ENCODE results near the gene DCUN1D2.

DCUN1D2 gene

GRCh38 chr13:113449693-113450347 is 40.7 kb downstream of the DCUN1D2 start:
- Histone ChIP-seq H3K4me1 (ENCODE audit: control insufficient read depth in 1 of 2, insufficient read depth in 1 of 2, low read depth in 1 of 2, low read length in 1 of 2) (no peaks in the 10 kb centered on the region), H3K36me3 (peaks cover 29% of the 10 kb centered on the region), H3K27ac (no peak overlapping the region), H3K4me3 (ENCODE audit: low read depth in 1 of 2, low read length in 1 of 2) (no peak overlapping the region), H3K27me3 (no peaks in the 10 kb centered on the region), H3K9me3 (no peaks in the 10 kb centered on the region)
- TF ChIP-seq, protein P1, sequence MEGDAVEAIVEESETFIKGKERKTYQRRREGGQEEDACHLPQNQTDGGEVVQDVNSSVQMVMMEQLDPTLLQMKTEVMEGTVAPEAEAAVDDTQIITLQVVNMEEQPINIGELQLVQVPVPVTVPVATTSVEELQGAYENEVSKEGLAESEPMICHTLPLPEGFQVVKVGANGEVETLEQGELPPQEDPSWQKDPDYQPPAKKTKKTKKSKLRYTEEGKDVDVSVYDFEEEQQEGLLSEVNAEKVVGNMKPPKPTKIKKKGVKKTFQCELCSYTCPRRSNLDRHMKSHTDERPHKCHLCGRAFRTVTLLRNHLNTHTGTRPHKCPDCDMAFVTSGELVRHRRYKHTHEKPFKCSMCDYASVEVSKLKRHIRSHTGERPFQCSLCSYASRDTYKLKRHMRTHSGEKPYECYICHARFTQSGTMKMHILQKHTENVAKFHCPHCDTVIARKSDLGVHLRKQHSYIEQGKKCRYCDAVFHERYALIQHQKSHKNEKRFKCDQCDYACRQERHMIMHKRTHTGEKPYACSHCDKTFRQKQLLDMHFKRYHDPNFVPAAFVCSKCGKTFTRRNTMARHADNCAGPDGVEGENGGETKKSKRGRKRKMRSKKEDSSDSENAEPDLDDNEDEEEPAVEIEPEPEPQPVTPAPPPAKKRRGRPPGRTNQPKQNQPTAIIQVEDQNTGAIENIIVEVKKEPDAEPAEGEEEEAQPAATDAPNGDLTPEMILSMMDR (IDR thresholded peaks at IDR 0.05), result no peak

GRCh38 chr13:113448885-113449692 is 41.4 kb downstream of the DCUN1D2 start:
- Histone ChIP-seq H3K36me3 (peaks cover 22% of the 10 kb centered on the region), H3K4me1 (ENCODE audit: control insufficient read depth in 1 of 2, insufficient read depth in 1 of 2, low read depth in 1 of 2, low read length in 1 of 2) (no peaks in the 10 kb centered on the region), H3K4me3 (ENCODE audit: low read depth in 1 of 2, low read length in 1 of 2) (no peak overlapping the region), H3K27me3 (no peaks in the 10 kb centered on the region), H3K9me3 (no peaks in the 10 kb centered on the region), H3K27ac (no peak overlapping the region)
- TF ChIP-seq, protein P1 (IDR thresholded peaks at IDR 0.05), result no peak

DNA sequence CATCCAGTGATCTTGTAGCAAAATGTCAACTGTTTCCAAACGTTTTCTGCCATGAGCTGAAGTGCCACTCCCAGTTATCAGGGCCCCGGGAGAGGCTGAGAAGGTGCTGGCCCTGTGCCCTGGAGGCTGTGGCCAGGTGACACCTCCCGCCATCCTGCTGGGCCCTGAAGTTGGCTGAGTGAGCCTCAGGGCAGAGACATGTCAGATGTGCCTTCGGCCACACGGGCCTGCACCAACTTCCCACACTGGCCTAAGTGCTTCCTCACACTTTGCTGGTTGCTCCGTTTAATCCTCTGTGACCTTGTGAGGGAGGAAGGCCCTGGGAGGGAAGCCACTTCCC is 42.0 kb downstream of the DCUN1D2 start:
- H3K9me3 ChIP-seq, result no peaks in the 10 kb centered on the region
- peaks cover 18% of the 10 kb centered on the region for H3K36me3 ChIP-seq
- H3K4me1 ChIP-seq (ENCODE audit: control insufficient read depth in 1 of 2, insufficient read depth in 1 of 2, low read depth in 1 of 2, low read length in 1 of 2), result no peaks in the 10 kb centered on the region
- no peak overlapping the region for H3K27ac ChIP-seq
- no peaks in the 10 kb centered on the region for H3K27me3 ChIP-seq
- H3K4me3 ChIP-seq (ENCODE audit: low read depth in 1 of 2, low read length in 1 of 2), result no peak overlapping the region
- TF ChIP-seq, protein P1 (IDR thresholded peaks at IDR 0.05), result no peak

DNA sequence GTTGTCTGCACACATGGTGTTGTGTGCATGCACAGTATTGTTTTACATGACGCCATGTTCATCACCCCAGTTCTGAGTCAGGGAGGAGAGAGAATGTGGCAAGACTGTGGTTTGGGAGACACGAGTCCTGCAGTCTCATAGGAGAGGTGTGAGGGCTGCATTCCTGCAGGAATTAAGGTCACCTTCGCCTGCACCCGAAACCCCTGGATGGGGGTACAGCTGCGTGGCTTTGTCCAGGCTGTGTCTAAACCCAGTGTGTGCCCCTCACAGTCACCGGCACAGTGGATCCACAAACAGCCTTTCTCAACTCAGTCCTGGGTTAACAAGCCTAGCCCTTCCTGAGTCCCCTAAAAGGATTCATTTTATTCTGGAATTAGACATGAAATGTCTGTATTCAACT is 42.9 kb downstream of the DCUN1D2 start:
- TF ChIP-seq, protein P1 (IDR thresholded peaks at IDR 0.05), result no peak

DNA sequence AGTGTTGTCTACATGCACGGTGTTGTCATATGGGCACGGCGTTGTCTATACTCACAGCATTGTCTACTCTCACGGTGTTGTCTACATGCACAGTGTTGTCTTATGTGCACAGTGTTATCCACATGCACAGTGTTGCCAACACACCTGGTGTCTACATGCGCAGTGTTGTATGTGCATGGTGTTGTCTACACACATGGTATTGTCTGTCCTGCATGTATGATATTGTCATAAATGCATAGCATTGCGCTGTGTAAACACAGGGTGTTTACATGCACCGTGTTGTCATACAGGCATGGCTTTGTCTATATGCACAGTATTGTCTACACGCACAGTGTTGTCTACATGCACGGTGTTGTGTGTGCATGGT is 44.0 kb downstream of the DCUN1D2 start:
- Histone ChIP-seq H3K4me3 (ENCODE audit: low read depth in 1 of 2, low read length in 1 of 2) (no peak overlapping the region), H3K36me3 (no peaks in the 10 kb centered on the region), H3K9me3 (no peaks in the 10 kb centered on the region), H3K4me1 (ENCODE audit: control insufficient read depth in 1 of 2, insufficient read depth in 1 of 2, low read depth in 1 of 2, low read length in 1 of 2) (no peaks in the 10 kb centered on the region), H3K27ac (no peak overlapping the region), H3K27me3 (no peaks in the 10 kb centered on the region)
- TF ChIP-seq, protein P1 (IDR thresholded peaks at IDR 0.05), result no peak

More for the DNA sequence above, 42.9 kb downstream of the DCUN1D2 start:
- Histone ChIP-seq H3K27me3 (no peaks in the 10 kb centered on the region), H3K36me3 (peaks cover 9% of the 10 kb centered on the region), H3K4me1 (ENCODE audit: control insufficient read depth in 1 of 2, insufficient read depth in 1 of 2, low read depth in 1 of 2, low read length in 1 of 2) (no peaks in the 10 kb centered on the region), H3K4me3 (ENCODE audit: low read depth in 1 of 2, low read length in 1 of 2) (no peak overlapping the region), H3K9me3 (no peaks in the 10 kb centered on the region), H3K27ac (no peak overlapping the region)
